GM12865 (cell line): ENCODE results near the gene COMP.

Experiments
- DNase-seq: peaks from one replicate; pipeline ENCODE4 v3.0.0; 2010; ENCODE audit warnings: low read depth
- H3K4me3 ChIP-seq: 2 replicates; pipeline ENCODE4 v1.5.1; 2011; ENCODE audit warnings: mild to moderate bottlenecking, low read depth, low read length, control low read depth
- CTCF ChIP-seq: IDR thresholded peaks from 2 replicates; pipeline ENCODE4 v1.5.1; 2011; ENCODE audit warnings: low read length, control low read depth, low read depth, inconsistent platforms; ENCODE audit not compliant: insufficient read depth; ENCODE audit errors: missing control alignments

The COMP gene

GRCh38 chr19:18802354-18802753 lies 11.2 kb upstream of the COMP start:
- no peak overlapping the region for H3K4me3 ChIP-seq
- DNase-seq = no peak
- TF ChIP-seq CTCF = no peak

GRCh38 chr19:18800636-18801035 lies 9.5 kb upstream of the COMP start:
- no peak overlapping the region for H3K4me3 ChIP-seq
- no peak for DNase-seq
- no peak for TF ChIP-seq CTCF

- no peak overlapping the region for H3K4me3 ChIP-seq
- DNase-seq = no peak
- TF ChIP-seq CTCF = no peak
Measured at GRCh38 chr19:18800079-18800478, 9.0 kb upstream of the COMP start.

- TF ChIP-seq CTCF = no peak
- H3K4me3 ChIP-seq = no peak overlapping the region
- DNase-seq = no peak
Measured at GRCh38 chr19:18799389-18799970, 8.4 kb upstream of the COMP start.

DNA sequence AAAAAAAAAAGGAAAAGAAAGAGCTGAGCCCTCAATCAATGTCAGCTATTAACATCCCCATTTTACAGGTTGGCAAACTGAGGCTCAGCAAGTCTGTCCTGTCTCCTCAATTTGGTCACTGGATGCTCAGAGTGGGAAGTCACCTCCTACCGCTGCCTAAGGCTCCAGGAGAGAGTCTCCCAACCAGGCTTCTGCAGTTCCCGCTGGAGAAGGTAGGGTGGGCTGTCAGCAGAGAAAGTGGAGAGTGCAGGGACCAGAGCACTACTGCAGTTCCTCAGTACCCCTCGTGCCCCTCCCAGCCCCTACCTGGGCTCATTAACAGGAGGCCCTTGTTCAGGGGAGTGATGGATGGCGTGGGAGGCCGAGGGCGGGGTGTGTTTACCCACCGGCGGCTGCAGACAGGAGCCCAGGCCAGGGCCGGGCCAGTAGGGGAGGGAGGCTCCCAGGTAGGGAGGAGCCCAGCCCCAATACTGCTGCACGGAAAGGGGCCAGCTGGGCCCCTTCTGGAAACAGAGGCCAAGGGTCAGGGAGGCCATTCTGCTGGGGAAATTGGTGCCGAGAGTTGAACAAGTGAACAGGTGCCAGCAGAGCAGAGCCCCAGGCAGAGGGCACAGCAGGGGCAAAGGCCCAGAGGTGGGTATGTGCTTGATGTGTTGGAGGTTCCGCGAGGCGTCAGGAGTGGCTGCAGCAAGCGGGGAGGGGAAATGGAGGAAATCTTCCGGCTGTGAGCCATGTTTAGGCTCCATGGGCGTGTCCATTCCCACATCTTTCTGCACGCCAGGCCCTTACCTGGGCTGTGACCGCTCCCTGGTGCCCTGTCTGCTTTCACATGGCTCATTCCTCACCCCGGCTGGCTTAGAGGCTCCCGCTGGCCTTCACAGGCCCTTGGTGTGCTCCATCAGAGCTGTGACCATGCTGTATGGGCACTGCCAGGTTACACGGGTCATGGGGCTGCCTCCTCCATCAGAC lies 7.6 kb upstream of the COMP start:
- H3K4me3 ChIP-seq = no peak overlapping the region
- TF ChIP-seq CTCF = no peak
- DNase-seq = no peak

DNA sequence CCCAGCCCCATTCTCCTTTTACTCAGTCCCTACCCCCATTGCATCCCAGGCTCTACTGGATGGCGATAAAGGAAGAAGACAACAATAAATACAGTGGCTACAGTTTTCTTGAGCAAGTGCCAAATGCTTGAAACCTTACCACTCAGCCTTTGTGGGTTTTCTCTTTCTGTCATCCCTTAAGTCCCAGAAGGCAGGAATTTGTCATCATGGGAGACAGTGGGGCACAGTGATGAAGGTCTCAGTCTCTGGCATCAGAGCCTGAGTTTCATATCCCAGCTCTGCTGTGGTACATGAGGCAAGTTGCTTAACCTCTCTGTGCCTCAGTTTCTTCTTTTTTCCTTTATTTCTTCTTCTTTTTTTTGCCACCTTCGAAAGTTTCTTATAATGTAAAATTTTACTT lies 5.1 kb upstream of the COMP start:
- DNase-seq = no peak
- no peak for TF ChIP-seq CTCF

DNA sequence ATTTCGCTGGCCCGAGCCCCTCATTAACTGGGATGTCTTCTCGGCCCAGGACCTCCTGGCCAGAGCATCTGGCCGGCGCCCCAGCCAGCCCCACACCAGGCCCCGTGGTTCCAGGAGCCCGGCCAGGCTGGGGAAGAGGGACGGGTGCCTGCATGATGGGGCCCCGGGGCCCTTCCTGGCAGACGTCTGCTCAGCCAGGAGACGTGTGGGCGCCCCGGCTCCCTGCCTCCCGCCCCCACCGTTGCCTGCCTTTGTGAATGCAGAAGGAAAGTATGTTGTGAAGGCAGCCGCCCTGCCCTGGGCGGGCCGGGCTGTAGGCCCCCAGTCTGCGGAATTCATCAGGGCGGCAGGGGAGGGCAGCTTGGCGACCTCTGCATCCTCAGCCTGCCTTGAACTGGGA lies 4.4 kb upstream of the COMP start:
- H3K4me3 ChIP-seq = no peak overlapping the region
- no peak for TF ChIP-seq CTCF
- no peak for DNase-seq

More for the DNA sequence above, 5.1 kb upstream of the COMP start:
- H3K4me3 ChIP-seq = no peak overlapping the region
